Liver (tissue), 3 donors: ENCODE results near the gene DBN1.

Experiments used
- CTCF ChIP-seq: fragments of 150-350 bp; IDR thresholded peaks from 2 replicates; pipeline ENCODE4 v1.5.1; 2017; ENCODE audit warnings: improper control_type of control experiment, low read depth, low read length; ENCODE audit not compliant: missing input control
- FOXA1 ChIP-seq: IDR thresholded peaks from 2 replicates; pipeline ENCODE4 v1.6.1; 2016; ENCODE audit warnings: antibody characterized with exemption
- FOXA2 ChIP-seq: IDR thresholded peaks from 2 replicates; pipeline ENCODE4 v1.6.1; 2016; ENCODE audit warnings: antibody characterized with exemption
- SP1 ChIP-seq: IDR thresholded peaks from 2 replicates; pipeline ENCODE4 v1.6.1; 2018; ENCODE audit warnings: antibody characterized with exemption, mild to moderate bottlenecking
- TAF1 ChIP-seq: conservative IDR thresholded peaks from 2 replicates; pipeline ENCODE4 v1.6.1; 2016; ENCODE audit warnings: antibody characterized with exemption, mild to moderate bottlenecking
- YY1 ChIP-seq: IDR thresholded peaks from 2 replicates; pipeline ENCODE4 v1.6.1; 2016; ENCODE audit warnings: antibody characterized with exemption, mild to moderate bottlenecking
- TF ChIP-seq, protein P1 (sequence below): IDR thresholded peaks from 2 replicates; pipeline ENCODE4 v1.6.1; 2016; ENCODE audit warnings: antibody characterized with exemption, mild to moderate bottlenecking
- TF ChIP-seq, protein P2 (sequence below): IDR thresholded peaks from 2 replicates; pipeline ENCODE4 v1.6.1; 2016; ENCODE audit warnings: antibody characterized with exemption
- donor health status: healthy.
- donor health status: healthy.

DNA sequence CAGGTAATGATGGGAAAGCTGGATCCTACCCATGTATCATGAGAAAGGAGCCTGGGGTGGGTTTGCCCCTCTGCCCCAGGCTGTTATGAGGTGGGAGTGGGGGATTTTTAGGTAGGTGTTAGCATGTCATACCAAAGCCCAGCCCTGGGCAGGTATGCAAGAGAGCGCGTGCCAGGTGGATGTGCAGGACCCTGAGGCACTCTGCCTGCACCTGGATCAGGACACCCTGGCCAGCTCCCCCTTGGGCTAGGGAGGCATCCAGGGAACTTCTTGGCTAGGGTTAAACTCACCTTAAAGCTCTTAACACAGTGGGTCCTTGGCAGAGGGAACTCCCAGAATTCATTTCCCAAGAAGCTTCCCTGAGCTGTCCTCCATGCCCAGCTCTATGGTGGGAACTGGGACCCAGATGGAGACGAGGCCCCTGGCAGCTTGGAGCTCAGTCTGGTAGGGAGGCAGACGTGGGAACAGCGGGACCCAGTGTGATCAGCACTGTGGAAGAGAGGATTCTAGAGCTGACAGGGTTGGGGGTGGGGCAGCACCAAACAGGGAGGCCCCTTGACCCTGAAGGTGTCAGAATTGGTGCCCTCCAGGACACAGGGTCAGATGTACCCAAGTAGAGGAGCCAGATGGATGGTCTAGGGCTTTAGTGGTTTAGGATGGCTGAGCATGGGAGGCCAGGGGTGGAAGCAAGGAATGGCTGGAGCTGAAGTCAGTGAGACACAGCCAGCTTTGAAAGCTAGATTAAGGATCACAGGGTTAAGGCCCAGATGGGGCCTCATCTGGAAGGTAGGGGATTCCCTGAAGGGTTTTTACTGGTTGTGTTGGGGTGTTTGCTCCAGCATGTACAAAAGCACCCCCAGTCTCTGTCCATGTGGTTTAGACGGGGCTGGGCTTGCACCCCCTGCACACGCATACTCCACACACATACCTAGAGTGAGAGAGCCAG, 29.1 kb downstream of the DBN1 start:
- TF ChIP-seq CTCF (no peak), TAF1 (no peak), FOXA2 (no peak), SP1 (no peak), FOXA1 (no peak), YY1 (no peak)
- TF ChIP-seq, protein P1, sequence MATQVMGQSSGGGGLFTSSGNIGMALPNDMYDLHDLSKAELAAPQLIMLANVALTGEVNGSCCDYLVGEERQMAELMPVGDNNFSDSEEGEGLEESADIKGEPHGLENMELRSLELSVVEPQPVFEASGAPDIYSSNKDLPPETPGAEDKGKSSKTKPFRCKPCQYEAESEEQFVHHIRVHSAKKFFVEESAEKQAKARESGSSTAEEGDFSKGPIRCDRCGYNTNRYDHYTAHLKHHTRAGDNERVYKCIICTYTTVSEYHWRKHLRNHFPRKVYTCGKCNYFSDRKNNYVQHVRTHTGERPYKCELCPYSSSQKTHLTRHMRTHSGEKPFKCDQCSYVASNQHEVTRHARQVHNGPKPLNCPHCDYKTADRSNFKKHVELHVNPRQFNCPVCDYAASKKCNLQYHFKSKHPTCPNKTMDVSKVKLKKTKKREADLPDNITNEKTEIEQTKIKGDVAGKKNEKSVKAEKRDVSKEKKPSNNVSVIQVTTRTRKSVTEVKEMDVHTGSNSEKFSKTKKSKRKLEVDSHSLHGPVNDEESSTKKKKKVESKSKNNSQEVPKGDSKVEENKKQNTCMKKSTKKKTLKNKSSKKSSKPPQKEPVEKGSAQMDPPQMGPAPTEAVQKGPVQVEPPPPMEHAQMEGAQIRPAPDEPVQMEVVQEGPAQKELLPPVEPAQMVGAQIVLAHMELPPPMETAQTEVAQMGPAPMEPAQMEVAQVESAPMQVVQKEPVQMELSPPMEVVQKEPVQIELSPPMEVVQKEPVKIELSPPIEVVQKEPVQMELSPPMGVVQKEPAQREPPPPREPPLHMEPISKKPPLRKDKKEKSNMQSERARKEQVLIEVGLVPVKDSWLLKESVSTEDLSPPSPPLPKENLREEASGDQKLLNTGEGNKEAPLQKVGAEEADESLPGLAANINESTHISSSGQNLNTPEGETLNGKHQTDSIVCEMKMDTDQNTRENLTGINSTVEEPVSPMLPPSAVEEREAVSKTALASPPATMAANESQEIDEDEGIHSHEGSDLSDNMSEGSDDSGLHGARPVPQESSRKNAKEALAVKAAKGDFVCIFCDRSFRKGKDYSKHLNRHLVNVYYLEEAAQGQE, result no peak
- TF ChIP-seq, protein P2, sequence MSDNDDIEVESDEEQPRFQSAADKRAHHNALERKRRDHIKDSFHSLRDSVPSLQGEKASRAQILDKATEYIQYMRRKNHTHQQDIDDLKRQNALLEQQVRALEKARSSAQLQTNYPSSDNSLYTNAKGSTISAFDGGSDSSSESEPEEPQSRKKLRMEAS, result no peak
